Panc1 (cell line): ENCODE data around the gene CTNNBIP1. TPM values are rescaled to one million over a fixed set of nuclear protein-coding genes. Genes with fewer than 3 reads are reported as not detected.

Experiments used
- ATAC-seq: fragments of 200-7000 bp; cut with Tn5 transposase; 2 replicates; pipeline ENCODE4 v1.9.1; 2020; ENCODE audit warnings: mild to moderate bottlenecking, moderate library complexity
- BruUV-seq: library from RNA; stranded (reverse); fragments of 400-500 nt; replicated peaks from 2 replicates; lab custom pipeline; 2021; lab: Mats Ljungman, UMichigan
- CTCF ChIA-PET: fragments of 300-600 bp; sonication (Branson Sonifier 250); formaldehyde crosslinking; loops from one replicate; lab custom pipeline; 2022; ENCODE audit warnings: antibody characterized with exemption; lab: Charles Lee
- POLR2A ChIA-PET: fragments of 300-600 bp; sonication (Branson Sonifier 250); formaldehyde crosslinking; loops from one replicate; lab custom pipeline; 2022; ENCODE audit warnings: antibody characterized with exemption; lab: Charles Lee
- DNase-seq: peaks from one replicate; pipeline ENCODE4 v3.0.0-alpha.2; 2010; ENCODE audit warnings: low read depth, low spot score
- H3K27ac ChIP-seq: 2 replicates; pipeline ENCODE4 v1.5.1; 2011; ENCODE audit warnings: mild to moderate bottlenecking, low read length, inconsistent platforms
- H3K27me3 ChIP-seq: fragments of 200-500 bp; sonication (Bioruptor generic); 2 replicates; pipeline ENCODE4 v1.6.0; 2014; ENCODE audit warnings: low read length, inconsistent platforms; ENCODE audit not compliant: control insufficient read depth, insufficient read depth
- H3K36me3 ChIP-seq: fragments of 200-500 bp; sonication (Bioruptor generic); 2 replicates; pipeline ENCODE4 v1.5.1; 2014; ENCODE audit warnings: inconsistent platforms, mild to moderate bottlenecking, low read length, moderate library complexity; ENCODE audit not compliant: control insufficient read depth, insufficient read depth
- H3K4me1 ChIP-seq: 2 replicates; pipeline ENCODE4 v1.5.1; 2011; ENCODE audit warnings: inconsistent platforms, mild to moderate bottlenecking, low read length, moderate library complexity; ENCODE audit not compliant: control insufficient read depth, insufficient read depth
- H3K4me3 ChIP-seq, 2 experiments: 2 replicates each; pipeline ENCODE4 v1.5.1; 2011 to 2012; ENCODE audit warnings: low read depth in 2 of 2, low read length in 2 of 2, mild to moderate bottlenecking in 2 of 2, inconsistent platforms in 1 of 2, moderate library complexity in 1 of 2
- H3K9me3 ChIP-seq: fragments of 200-500 bp; sonication (Bioruptor generic); 2 replicates; pipeline ENCODE4 v1.5.1; 2014; ENCODE audit warnings: low read depth, mild to moderate bottlenecking, inconsistent platforms, low read length, moderate library complexity; ENCODE audit not compliant: control insufficient read depth, insufficient read depth
- CTCF ChIP-seq: fragments of 450-650 bp; IDR thresholded peaks from 2 replicates; pipeline ENCODE4 v1.5.1; 2017; ENCODE audit warnings: mild to moderate bottlenecking
- POLR2AphosphoS5 ChIP-seq: IDR thresholded peaks from 2 replicates; pipeline ENCODE4 v1.6.1; 2012; ENCODE audit warnings: mild to moderate bottlenecking, low read depth, low read length, moderate library complexity
- SIN3A ChIP-seq: IDR thresholded peaks from 2 replicates; pipeline ENCODE4 v1.6.1; 2012; ENCODE audit warnings: low read depth, mild to moderate bottlenecking, low read length, moderate library complexity, borderline replicate concordance; ENCODE audit not compliant: insufficient read depth
- TCF7L2 ChIP-seq: IDR thresholded peaks from 2 replicates; pipeline ENCODE4 v1.6.1; 2011; ENCODE audit warnings: mild to moderate bottlenecking, low read depth, low read length, inconsistent platforms
- in situ Hi-C: cut with HindIII; loops from 2 replicates; pipeline ENCODE4 v1.10.0; 2016; ENCODE audit warnings: low sequenced_read_pairs, low pct_unique_long_range_greater_than_20kb
- intact Hi-C: fragments of 100-400 bp; cut with micrococcal nuclease; formaldehyde crosslinking; loops from one replicate; pipeline ENCODE4 v1.10.0; 2022; ENCODE audit not compliant: unreplicated experiment
- total RNA-seq: library from RNA; stranded (reverse); gene quantifications from one replicate; pipeline ENCODE4 v1.2.1, GENCODE V29; 2021; ENCODE audit not compliant: unreplicated experiment
- TF ChIP-seq, protein P1 (sequence below), 2 experiments: IDR thresholded peaks; 2 replicates each; pipeline ENCODE4 v1.6.1; 2011 to 2012; ENCODE audit warnings: low read depth in 2 of 2, control low read depth in 1 of 2, low read length in 1 of 2, mild to moderate bottlenecking in 1 of 2, moderate library complexity in 1 of 2; ENCODE audit not compliant: insufficient read depth in 1 of 2

CTNNBIP1 gene
- total RNA-seq, 1 experiment from 2014 or later: 36.9 TPM

DNA sequence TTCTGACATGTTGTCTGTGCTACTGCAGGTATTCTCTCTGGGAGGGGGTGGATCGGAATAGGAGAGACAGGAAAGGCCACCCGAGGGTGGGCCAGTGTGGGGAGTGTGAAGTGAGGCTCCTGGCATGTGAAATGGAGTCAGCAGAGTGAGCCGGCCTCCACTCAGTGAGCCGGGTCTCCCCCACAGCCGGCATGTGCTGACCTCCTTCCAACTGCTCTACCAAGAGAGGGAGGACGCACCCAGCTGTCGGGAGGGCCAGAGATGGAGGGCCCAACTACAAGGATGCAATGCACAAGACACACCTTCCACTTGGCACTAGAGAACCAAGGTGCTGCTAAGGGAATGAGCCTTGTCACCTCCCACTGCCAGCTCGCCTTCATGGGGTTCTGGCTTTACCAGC, 58.1 kb downstream of the CTNNBIP1 start:
- CTCF ChIA-PET: no interaction called here
- no peak overlapping the region; the same call in 1 of the 2 replicates for H3K27ac ChIP-seq

GRCh38 chr1:9850442-9851162, 59.5 kb downstream of the CTNNBIP1 start:
- Histone ChIP-seq H3K27ac (no peak overlapping the region), H3K9me3 (no peaks in the 10 kb centered on the region), H3K27me3 (no peaks in the 10 kb centered on the region), H3K36me3 (no peaks in the 10 kb centered on the region), H3K4me3 (no peak overlapping the region), H3K4me1 (peaks cover 3% of the 10 kb centered on the region; the same call in 1 of the 2 replicates)
- intact Hi-C loops (no loop called here), in situ Hi-C loops (no loop called here)
- ChIA-PET CTCF (no interaction called here), POLR2A (interaction anchor here (0.8 kb wide), 1 partner anchor 10 kb away, joined by 3 read pairs; no protein-coding TSS in a partner anchor)
- no peak for TF ChIP-seq TCF7L2
- ATAC-seq (no peak), DNase-seq (no peak)
- no TSS peak for BruUV-seq

More for the DNA sequence above, 58.1 kb downstream of the CTNNBIP1 start:
- no TSS peak for BruUV-seq
- POLR2A ChIA-PET: no interaction called here
- no peak for DNase-seq
- H3K4me1 ChIP-seq: no peaks in the 10 kb centered on the region; the same call in 1 of the 2 replicates
- no peak overlapping the region for H3K4me3 ChIP-seq
- H3K9me3 ChIP-seq: no peaks in the 10 kb centered on the region
- ATAC-seq: no peak
- no peaks in the 10 kb centered on the region for H3K27me3 ChIP-seq
- no peaks in the 10 kb centered on the region for H3K36me3 ChIP-seq
- intact Hi-C loops (no loop called here), in situ Hi-C loops (no loop called here)
- TF ChIP-seq SIN3A (no peak), POLR2AphosphoS5 (no peak), CTCF (no peak), TCF7L2 (no peak)
- TF ChIP-seq, protein P1, sequence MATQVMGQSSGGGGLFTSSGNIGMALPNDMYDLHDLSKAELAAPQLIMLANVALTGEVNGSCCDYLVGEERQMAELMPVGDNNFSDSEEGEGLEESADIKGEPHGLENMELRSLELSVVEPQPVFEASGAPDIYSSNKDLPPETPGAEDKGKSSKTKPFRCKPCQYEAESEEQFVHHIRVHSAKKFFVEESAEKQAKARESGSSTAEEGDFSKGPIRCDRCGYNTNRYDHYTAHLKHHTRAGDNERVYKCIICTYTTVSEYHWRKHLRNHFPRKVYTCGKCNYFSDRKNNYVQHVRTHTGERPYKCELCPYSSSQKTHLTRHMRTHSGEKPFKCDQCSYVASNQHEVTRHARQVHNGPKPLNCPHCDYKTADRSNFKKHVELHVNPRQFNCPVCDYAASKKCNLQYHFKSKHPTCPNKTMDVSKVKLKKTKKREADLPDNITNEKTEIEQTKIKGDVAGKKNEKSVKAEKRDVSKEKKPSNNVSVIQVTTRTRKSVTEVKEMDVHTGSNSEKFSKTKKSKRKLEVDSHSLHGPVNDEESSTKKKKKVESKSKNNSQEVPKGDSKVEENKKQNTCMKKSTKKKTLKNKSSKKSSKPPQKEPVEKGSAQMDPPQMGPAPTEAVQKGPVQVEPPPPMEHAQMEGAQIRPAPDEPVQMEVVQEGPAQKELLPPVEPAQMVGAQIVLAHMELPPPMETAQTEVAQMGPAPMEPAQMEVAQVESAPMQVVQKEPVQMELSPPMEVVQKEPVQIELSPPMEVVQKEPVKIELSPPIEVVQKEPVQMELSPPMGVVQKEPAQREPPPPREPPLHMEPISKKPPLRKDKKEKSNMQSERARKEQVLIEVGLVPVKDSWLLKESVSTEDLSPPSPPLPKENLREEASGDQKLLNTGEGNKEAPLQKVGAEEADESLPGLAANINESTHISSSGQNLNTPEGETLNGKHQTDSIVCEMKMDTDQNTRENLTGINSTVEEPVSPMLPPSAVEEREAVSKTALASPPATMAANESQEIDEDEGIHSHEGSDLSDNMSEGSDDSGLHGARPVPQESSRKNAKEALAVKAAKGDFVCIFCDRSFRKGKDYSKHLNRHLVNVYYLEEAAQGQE (IDR thresholded peaks at IDR 0.05; ENCODE audit: insufficient read depth in 1 of 2, low read depth in 2 of 2, low read length in 1 of 2): no peak
